HG02623 (cell line): ENCODE results near the gene BTNL9.
"Not testable (repeated sequence)": the region's sequence is repeated elsewhere in the genome, so short reads cannot be mapped to it uniquely, and the experiment has no call there.

Experiments
- ATAC-seq: cut with Tn5 transposase; IDR thresholded peaks from one replicate; pipeline ENCODE4 v1.9.1; 2021; ENCODE audit warnings: moderate library complexity; ENCODE audit not compliant: unreplicated experiment

BTNL9 gene

GRCh38 chr5:181097759-181098491 lies 57.9 kb downstream of the BTNL9 start:
- not testable (repeated sequence) for ATAC-seq

- no peak for ATAC-seq
Measured at GRCh38 chr5:181098762-181099601, 58.9 kb downstream of the BTNL9 start.

- ATAC-seq: no peak
Measured at GRCh38 chr5:181099602-181100086, 59.6 kb downstream of the BTNL9 start.

- ATAC-seq: no peak
Measured at GRCh38 chr5:181100121-181100875, 60.2 kb downstream of the BTNL9 start.

DNA sequence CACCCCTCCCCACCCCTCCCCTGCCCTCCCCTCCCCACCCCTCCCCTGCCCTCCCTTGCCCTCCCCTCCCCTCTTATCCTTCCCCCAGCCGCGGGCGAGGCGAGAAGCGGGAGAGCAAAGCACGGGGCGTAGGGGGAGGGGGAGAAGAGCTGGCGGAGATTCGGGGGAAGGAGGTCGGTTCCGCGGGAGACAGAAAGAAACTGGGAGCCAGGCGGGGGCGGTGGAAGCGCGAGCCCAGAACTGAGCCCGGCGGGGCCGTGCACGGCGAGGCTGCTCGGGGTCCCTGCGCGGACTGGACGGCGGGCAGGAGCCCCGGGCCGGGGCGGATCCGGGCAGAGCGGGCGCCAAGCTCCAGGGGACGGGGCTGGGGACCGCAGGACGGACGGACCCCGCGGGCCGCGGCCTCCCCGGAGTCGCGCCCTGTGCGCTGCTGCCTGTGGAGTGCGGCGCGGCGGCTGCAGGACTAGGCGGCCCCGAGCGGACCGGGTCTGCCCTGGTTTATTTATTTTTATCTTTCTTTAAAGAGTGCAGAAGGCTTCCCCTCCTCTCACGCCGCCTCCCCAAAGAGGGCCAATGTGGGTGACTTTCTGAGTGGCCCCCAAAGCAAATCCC lies 61.1 kb downstream of the BTNL9 start:
- not testable (repeated sequence) for ATAC-seq

DNA sequence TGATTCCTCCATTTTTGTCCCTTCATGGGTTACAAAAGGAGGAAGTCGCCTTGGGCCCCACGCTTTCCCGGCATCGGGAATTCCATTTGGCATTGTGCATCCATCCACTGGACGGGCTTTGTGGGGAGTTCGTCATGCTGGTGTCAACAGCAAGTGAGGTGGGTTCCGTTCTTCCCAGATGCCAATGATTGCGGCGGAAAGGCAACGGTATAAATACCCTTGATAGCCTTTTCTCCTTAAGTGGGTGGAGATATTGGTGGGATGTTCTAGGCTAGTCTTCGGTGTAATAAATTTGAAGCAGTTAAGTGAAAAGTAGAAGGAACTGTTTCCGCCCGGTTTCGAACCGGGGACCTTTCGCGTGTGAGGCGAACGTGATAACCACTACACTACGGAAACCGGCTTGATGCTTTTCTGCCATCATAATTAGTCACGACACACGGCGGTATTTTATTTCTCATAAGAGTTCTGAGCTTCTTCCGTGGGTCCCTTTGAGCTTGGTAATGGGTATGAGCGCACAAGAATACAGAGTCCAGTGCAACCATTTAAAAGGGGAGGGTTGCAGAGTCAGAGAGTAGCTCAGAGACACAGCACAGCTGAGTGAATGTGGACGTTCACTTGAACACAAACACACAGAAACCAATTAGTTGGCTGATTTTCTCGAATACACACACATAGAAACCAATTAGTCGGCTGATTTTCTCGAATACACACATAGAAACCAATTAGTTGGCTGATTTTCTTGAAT lies 62.0 kb downstream of the BTNL9 start:
- ATAC-seq: not testable (repeated sequence)

GRCh38 chr5:181104259-181104568 lies 64.1 kb downstream of the BTNL9 start:
- not testable (repeated sequence) for ATAC-seq

- not testable (repeated sequence) for ATAC-seq
Measured at GRCh38 chr5:181104606-181105390, 64.7 kb downstream of the BTNL9 start.

GRCh38 chr5:181105391-181106025 lies 65.4 kb downstream of the BTNL9 start:
- no peak for ATAC-seq

GRCh38 chr5:181107699-181108098 lies 67.6 kb downstream of the BTNL9 start:
- no peak for ATAC-seq

GRCh38 chr5:181108578-181109165 lies 68.6 kb downstream of the BTNL9 start:
- ATAC-seq: no peak

DNA sequence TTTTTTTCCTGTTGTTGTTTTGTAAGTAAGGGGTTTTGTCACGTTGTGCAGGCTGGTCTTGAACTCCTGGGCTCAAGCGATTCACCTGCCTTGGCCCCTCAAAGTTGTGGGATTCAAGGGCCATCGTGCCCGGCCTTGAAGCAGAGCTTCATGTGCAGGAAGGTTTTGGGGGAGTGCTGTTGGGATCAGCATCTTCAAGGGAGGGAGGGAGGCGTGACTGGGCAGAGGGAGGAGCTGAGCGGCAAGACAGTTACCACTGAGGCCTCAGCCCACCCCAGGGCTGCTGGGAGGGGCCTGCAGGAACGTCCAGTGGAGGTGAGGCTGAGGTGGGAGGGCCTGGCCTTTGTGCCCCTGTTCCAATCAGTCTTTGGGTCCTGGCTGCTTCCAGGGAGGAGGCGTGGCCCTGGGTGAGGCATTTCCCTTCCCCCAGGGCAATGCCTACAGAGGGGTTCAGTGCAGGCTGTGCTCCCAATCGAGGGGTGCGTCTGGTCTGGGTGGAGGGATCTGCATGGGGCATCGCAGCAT lies 69.5 kb downstream of the BTNL9 start:
- no peak for ATAC-seq

GRCh38 chr5:181111010-181111409 lies 70.9 kb downstream of the BTNL9 start:
- no peak for ATAC-seq
